Activated naive CD8-positive, alpha-beta T cell treated with anti-CD3 and anti-CD28 coated beads, Interleukin-2, amount 10 ng/mL, durations not matched to agents 7 days and 5 days (primary cell): ENCODE measurements around the gene HTR3D. TPM values are rescaled to one million over a fixed set of nuclear protein-coding genes. Genes with fewer than 3 reads are reported as not detected.
"Not testable (repeated sequence)": the region's sequence is repeated elsewhere in the genome, so short reads cannot be mapped to it uniquely, and the experiment has no call there.

Experiments
- ATAC-seq: fragments of 150-1000 bp; cut with Tn5 transposase; one replicate; pipeline ENCODE4 v1.10.0; 2021; ENCODE audit warnings: low read depth, moderate library complexity
- POLR2A ChIA-PET: fragments of 350-600 bp; sonication (Branson Sonifier 250); formaldehyde crosslinking; loops from one replicate; lab custom pipeline; 2021; ENCODE audit warnings: antibody characterized with exemption; lab: Charles Lee
- DNase-seq: peaks from one replicate; pipeline ENCODE4 v3.0.0; 2021
- H3K27ac Mint-ChIP-seq: one replicate; pipeline ENCODE4 v1.8.0; 2022; ENCODE audit warnings: mild to moderate bottlenecking, mixed read lengths
- H3K27me3 Mint-ChIP-seq: one replicate; pipeline ENCODE4 v1.8.0; 2022; ENCODE audit warnings: mild to moderate bottlenecking, moderate library complexity, mixed read lengths
- H3K36me3 Mint-ChIP-seq: one replicate; pipeline ENCODE4 v1.8.0; 2021; ENCODE audit warnings: mild to moderate bottlenecking, mixed read lengths
- H3K4me1 Mint-ChIP-seq: one replicate; pipeline ENCODE4 v1.8.0; 2021; ENCODE audit warnings: mixed read lengths
- H3K4me3 Mint-ChIP-seq: one replicate; pipeline ENCODE4 v1.8.0; 2022; ENCODE audit warnings: mild to moderate bottlenecking, moderate library complexity, mixed read lengths
- H3K9me3 Mint-ChIP-seq: one replicate; pipeline ENCODE4 v1.8.0; 2021; ENCODE audit warnings: mixed read lengths
- total RNA-seq, 2 experiments: library from RNA; stranded (reverse); gene quantifications; one replicate each; pipeline ENCODE4 v1.2.3, GENCODE V29; 2021

HTR3D gene
- total RNA-seq, 2 experiments from 2014 or later: not detected

DNA sequence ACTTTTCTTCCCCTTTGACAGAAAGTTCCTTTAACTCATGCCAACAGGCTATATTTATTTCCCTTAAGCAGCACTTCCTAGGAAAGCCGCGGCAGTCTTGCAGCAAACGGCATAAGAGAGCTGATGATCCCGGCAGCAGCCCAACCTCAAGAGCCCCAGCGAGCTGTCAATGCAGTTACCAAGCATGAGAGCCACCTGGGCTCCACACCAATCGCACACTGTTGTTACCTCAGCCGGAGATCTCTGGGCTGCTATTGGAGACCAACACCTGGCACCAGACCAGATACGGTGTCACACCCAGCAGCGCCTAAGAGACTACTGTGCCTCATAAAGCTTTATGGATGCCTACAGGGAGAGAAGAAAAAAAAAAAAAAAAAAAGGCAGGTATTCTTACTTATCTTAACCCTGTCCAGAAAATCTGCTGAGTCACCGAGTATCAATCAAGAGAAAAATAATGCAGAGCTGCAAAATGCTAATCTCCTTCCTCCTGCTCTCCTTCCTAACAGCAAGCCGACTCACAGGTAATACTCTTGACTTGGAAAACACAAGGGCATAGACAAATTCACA is 25.5 kb upstream of the HTR3D start:
- Mint-ChIP-seq H3K36me3 (peaks cover 9% of the 10 kb centered on the region), H3K27me3 (no peaks in the 10 kb centered on the region), H3K4me3 (no peak overlapping the region), H3K9me3 (no peaks in the 10 kb centered on the region), H3K27ac (no peak overlapping the region), H3K4me1 (peaks cover 10% of the 10 kb centered on the region)
- ATAC-seq (peak; percentile 66), DNase-seq (no peak)
- POLR2A ChIA-PET: interaction anchor here (0.7 to 1.0 kb wide), 2 partner anchors 12 to 14 kb away, joined by 3 to 5 read pairs; partner anchors contain the start of gene ABCC5

DNA sequence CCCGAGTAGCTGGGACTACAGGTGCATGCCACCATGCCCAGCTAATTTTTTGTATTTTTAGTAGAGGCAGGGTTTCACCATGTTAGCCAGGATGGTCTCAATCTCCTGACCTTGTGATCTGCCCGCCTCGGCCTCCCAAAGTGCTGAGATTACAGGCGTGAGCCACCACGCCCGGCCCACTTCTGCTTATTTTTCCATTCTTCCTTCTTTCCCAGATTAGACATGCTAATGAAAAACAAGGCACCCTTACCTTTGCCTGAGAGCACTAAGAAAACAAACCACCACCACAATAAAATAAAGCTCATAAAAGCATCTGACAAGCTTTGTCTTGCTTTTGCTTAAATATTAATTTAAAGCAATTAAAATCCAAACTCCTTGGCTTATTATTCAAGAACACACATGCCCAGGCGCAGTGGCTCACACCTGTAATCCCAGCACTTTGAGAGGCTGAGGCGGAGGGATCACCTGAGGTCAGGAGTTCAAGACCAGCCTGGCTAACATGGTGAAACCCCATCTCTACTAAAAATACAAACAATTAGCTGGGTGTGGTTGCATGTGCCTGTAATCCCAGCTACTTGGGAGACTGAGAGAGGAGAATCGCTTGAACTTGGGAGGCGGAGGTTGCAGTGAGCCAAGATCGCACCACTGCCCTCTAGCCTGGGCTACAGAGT is 24.3 kb upstream of the HTR3D start:
- H3K4me3 Mint-ChIP-seq, POLR2A ChIA-PET: not testable (repeated sequence)

DNA sequence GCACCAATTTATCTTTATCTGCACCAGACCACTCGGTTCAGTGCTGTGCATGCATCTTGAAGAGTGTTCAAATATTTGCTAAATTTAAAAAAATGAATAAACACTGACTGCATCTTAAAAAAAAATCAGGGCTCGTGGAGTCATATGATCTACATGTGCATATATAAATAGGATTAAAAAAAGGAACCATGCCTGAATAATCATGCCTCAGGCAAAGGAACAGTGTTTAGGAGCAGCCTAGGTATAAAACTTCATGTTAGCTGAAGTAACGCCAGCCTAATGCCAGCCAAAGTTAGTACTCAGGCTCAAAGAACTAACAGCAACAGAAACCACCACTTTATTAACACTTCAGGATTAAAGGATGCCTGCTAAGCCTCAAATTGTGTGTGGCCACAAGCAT is 23.4 kb upstream of the HTR3D start:
- H3K4me1 Mint-ChIP-seq: peaks cover 10% of the 10 kb centered on the region
- no peak overlapping the region for H3K27ac Mint-ChIP-seq
- no peak overlapping the region for H3K4me3 Mint-ChIP-seq
- H3K27me3 Mint-ChIP-seq: no peaks in the 10 kb centered on the region
- POLR2A ChIA-PET: no interaction called here
- peaks cover 10% of the 10 kb centered on the region for H3K36me3 Mint-ChIP-seq
- ATAC-seq (no peak), DNase-seq (no peak)
- H3K9me3 Mint-ChIP-seq: no peaks in the 10 kb centered on the region

More for the DNA sequence above, 24.3 kb upstream of the HTR3D start:
- not testable (repeated sequence) for DNase-seq, H3K27ac Mint-ChIP-seq, ATAC-seq, H3K9me3 Mint-ChIP-seq, H3K27me3 Mint-ChIP-seq
- peaks cover 10% of the 10 kb centered on the region for H3K36me3 Mint-ChIP-seq
- peaks cover 10% of the 10 kb centered on the region for H3K4me1 Mint-ChIP-seq

DNA sequence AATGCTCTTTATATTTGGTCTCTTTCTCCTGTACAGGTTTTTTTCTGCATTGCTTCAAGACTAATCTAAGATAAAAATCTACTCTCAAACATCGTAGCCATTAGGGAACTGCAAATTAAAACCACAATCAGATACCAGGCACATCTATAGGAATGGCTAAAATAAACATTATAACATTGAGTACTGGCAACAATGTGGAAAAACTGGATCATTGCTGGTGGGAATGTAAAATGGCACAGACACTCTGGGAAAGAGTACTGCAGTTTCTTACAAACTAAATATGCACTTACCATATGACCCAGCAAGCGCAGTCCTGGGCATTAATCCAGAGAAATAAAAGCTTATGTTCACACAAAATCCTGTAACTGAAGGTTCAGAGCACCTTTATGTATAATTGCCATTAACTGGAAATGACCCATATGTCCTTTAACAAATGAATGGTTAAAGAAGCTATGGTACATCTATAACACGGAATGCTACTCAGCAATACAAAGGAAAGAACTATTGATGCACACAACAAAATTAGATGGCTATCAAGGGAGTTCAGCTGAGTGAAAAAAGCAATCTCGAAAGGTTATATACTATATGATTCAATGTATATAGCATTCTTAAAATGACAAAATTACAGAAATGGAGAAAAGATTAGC is 20.2 kb upstream of the HTR3D start:
- Mint-ChIP-seq H3K27ac (no peak overlapping the region), H3K4me3 (no peak overlapping the region), H3K9me3 (no peaks in the 10 kb centered on the region), H3K36me3 (peaks cover 7% of the 10 kb centered on the region), H3K27me3 (no peaks in the 10 kb centered on the region), H3K4me1 (peaks cover 11% of the 10 kb centered on the region)
- POLR2A ChIA-PET: no interaction called here
- ATAC-seq (no peak), DNase-seq (no peak)

DNA sequence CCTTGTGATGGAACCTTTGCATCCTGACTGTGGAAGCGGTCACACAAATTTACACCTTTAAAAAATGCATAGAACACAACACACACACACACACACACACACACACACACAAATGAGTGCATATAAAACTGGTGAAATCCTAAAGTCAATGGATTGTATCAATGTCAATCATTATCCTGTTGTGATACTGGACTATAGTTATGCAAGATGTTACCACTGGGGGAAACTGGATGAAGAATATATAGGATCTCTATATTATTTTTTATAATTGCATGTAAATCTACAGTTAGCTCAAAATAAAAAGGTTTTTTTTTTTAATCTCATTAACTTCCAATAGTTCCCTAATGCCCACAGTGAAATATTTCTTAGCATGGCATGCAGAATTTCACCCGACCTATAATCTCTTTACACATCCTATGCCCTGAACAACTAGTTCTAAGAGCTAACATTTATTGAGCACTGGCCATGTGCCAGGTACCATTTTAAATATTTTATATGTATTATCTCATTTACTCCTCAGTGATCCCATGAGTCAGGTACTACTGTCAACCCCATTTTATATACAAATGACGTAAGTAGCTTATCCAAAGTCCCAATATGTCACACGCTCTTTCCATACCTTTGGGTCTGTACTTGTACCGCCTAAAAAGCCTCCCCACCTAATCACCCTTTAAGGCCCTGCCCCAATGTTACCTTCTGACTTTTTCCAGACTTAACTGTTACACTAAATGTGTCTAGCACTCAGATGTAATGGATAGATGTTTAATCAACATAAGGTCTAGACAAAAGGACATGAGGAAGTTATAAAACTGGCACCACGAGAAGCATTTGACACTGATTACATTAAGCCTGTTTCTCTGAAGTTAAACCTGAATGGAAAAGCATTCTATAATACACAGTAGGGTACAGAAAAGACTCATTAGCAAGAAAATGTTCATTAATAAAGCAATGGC is 19.3 kb upstream of the HTR3D start:
- no peak overlapping the region for H3K27ac Mint-ChIP-seq
- no peak for ATAC-seq

DNA sequence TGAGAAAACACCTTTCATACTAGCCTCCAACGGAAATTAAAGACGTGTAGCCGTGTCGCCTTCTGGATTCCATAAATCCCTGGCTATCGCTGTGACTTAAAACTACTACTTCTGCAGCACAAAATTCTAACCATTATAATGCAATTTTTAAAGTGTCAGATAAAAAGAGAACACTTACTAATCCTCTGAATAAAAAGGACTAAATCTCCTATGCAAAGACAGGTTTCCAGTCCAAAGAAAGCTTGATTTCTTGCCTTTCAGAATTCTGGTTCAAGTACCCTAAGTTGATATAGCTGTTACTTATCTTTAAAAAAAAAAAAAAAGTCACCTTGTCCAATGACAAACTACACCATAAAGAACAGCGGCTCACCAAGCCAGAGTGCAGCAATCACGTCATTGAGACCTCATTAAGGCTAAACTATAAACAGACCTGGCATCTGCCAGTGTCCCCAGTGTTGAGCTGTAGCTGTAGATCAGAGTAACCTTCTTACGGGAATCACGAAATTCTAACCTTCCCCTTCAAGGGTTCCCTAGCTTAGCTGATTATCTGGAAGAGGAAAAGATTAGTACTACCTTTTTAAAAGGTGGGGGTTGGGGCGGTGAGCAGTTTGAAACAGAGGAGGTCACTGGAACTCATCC is 16.0 kb upstream of the HTR3D start:
- Mint-ChIP-seq H3K4me1 (peaks cover 18% of the 10 kb centered on the region), H3K36me3 (peaks cover 4% of the 10 kb centered on the region), H3K4me3 (no peak overlapping the region), H3K9me3 (no peaks in the 10 kb centered on the region), H3K27me3 (peaks cover 6% of the 10 kb centered on the region), H3K27ac (no peak overlapping the region)
- DNase-seq: no peak
- ATAC-seq: no peak
- POLR2A ChIA-PET: no interaction called here

More for the DNA sequence above, 19.3 kb upstream of the HTR3D start:
- no peak for DNase-seq
- no peaks in the 10 kb centered on the region for H3K27me3 Mint-ChIP-seq
- H3K9me3 Mint-ChIP-seq: no peaks in the 10 kb centered on the region
- H3K4me1 Mint-ChIP-seq: peaks cover 14% of the 10 kb centered on the region
- H3K4me3 Mint-ChIP-seq: no peak overlapping the region
- H3K36me3 Mint-ChIP-seq: peaks cover 6% of the 10 kb centered on the region
- POLR2A ChIA-PET: no interaction called here

DNA sequence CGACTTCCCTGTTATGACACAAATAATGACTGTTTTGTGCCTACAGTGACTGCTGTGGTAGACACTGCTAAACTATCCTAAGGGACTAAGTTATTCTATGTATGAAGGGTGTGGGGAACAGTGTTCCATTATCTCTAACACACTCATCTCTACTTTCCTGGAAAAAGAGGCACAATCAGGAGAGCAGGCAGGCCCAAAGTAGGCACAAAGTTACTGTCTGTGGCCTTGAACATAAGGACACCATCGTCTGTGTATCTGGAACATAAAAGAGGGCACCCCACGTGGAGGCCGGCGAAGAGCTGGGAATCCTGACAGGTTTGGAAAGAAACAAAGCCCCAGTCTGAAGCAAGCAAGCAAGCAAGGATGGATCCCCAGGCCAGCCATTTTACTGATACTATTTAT is 15.4 kb upstream of the HTR3D start:
- no peak overlapping the region for H3K27ac Mint-ChIP-seq
- DNase-seq (no peak), ATAC-seq (no peak)
- H3K9me3 Mint-ChIP-seq: no peaks in the 10 kb centered on the region
- POLR2A ChIA-PET: no interaction called here
- H3K4me3 Mint-ChIP-seq: peak overlapping the region; percentile 33
- H3K27me3 Mint-ChIP-seq: peaks cover 9% of the 10 kb centered on the region
- peaks cover under 1% of the 10 kb centered on the region for H3K36me3 Mint-ChIP-seq
- peaks cover 18% of the 10 kb centered on the region for H3K4me1 Mint-ChIP-seq

DNA sequence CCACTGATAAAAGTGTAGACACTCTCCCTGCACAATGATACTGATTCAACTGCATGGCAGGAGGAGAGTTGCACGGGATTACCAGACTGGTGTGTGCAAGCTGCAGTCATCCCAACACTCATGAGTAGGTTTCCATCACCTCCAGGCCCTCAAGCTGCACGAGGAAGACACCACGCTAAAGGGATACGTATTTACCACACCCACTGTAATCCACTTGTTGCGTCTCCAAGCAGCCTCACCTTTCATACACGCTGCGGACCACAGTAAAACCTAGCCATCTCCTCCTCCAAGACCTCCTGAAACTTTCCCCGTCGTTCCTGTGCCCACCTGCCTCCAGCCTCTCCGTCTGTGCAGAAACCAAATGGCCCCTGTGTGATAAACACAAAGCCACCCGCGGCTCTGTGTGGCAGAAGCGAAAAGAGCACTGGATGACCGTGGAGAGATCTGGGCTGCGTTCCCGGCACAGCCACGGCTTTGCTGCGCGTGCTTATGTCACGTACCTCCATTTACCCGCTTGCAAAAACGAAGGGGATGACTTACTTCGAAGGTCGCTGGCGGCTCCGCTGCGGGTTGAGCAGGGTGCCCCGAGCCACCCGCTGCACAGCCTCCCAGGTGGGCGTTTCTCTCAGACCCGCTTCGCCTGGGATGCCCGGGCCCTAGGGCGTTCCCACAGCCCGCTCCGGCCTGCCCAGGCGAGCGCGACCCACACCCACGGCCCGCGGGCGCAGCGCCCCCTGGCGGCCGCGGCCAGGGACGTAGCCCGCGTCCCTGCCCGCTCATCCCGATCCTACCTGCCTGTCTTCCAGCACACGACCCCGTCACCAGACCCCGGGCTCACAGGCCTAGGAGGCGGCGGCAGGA is 14.5 kb upstream of the HTR3D start:
- peak overlapping the region; percentile 98 for H3K4me3 Mint-ChIP-seq
- H3K27me3 Mint-ChIP-seq: peaks cover 10% of the 10 kb centered on the region
- DNase-seq (peak; percentile 79), ATAC-seq (peak; percentile 68)
- H3K4me1 Mint-ChIP-seq: peaks cover 18% of the 10 kb centered on the region
- no peaks in the 10 kb centered on the region for H3K9me3 Mint-ChIP-seq
- H3K36me3 Mint-ChIP-seq: no peaks in the 10 kb centered on the region
- H3K27ac Mint-ChIP-seq: peak overlapping the region; percentile 86
- POLR2A ChIA-PET: no interaction called here

DNA sequence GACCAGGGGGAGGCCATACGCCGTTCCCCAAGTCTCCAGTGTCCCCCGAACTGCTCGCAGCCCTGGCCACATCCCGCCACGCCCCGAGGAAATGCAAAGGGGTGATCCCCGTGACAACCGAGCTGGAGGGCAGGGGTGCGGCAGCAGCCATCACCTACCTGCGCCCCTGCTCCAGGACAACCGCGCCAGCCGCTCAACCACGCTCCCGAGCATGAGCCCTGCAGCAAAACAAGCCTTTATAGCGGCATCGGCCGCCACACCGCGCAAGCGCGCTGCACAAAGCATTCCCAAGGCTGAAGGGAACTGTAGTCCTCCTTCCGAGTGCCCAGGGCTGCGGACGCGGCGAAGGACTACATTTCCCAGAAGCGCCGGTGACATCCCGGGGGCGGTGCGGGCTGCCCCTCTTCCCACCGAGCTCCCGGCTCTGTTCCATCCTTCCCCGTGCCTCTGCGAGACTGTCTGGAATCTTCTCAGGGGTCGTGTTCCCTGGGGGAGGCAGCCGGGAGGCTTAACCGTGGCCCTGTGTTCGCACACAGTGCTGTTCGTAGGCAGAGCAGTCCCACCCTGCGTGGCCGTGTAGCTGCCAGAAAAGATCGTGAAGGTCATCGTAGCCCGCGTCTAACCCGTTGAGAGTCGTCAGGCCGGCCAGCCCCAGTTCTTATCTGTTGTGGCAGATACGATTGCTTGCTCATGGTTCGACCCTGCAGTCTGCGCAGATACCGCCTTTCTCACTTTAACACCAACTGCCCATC is 13.7 kb upstream of the HTR3D start, which contains the start of gene ABCC5:
ABCC5 (minus strand) TSS at position 213 of the 752 bp plus-strand sequence. CDS start 3,492 bp downstream, outside the sequence.
- peak; percentile 84 for DNase-seq
- peak within 1 kb of the TSS; percentile 86 for H3K27ac Mint-ChIP-seq
- H3K9me3 Mint-ChIP-seq: no peaks in the 10 kb centered on the region
- H3K36me3 Mint-ChIP-seq: no peaks in the 10 kb centered on the region
- POLR2A ChIA-PET: interaction anchor here (1.0 kb wide), 1 partner anchor 12 kb away, joined by 3 read pairs; no protein-coding TSS in a partner anchor
- H3K27me3 Mint-ChIP-seq: peaks cover 11% of the 10 kb centered on the region
- peak; percentile 96 for ATAC-seq
- H3K4me3 Mint-ChIP-seq: peak within 1 kb of the TSS; percentile 98
- peaks cover 20% of the 10 kb centered on the region for H3K4me1 Mint-ChIP-seq

DNA sequence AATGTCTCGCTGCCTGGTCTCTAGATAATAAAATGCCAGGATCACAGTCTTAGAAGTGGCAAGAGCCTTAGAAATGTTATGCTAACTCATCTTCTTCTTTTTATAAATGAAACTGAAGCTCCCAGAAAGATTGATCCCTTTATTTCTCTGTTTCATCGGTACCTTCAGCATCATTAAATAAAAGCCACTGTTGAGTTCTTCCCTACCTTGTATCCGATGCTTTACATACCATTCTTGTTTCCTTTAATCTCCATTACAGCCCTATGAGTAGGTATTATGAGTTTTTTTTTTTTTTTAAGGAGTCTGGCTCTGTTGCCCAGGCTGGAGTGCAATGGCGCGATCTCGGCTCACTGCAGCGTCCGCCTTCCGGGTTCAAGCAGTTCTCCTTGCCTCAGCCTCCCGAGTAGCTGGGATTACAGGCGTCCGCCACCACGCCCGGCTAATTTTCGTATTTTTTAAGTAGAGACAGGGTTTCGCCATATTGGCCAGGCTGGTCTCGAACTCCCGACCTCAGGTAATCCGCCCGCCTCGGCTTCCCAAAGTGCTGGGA is 13.0 kb upstream of the HTR3D start:
- peaks cover 14% of the 10 kb centered on the region for H3K27me3 Mint-ChIP-seq
- no peaks in the 10 kb centered on the region for H3K36me3 Mint-ChIP-seq
- peak overlapping the region; percentile 86 for H3K27ac Mint-ChIP-seq
- DNase-seq (no peak), ATAC-seq (no peak)
- no peaks in the 10 kb centered on the region for H3K9me3 Mint-ChIP-seq
- H3K4me3 Mint-ChIP-seq: peak overlapping the region; percentile 98
- H3K4me1 Mint-ChIP-seq: peaks cover 20% of the 10 kb centered on the region
- POLR2A ChIA-PET: interaction anchor here (1.0 kb wide), 1 partner anchor 12 kb away, joined by 3 read pairs; no protein-coding TSS in a partner anchor

DNA sequence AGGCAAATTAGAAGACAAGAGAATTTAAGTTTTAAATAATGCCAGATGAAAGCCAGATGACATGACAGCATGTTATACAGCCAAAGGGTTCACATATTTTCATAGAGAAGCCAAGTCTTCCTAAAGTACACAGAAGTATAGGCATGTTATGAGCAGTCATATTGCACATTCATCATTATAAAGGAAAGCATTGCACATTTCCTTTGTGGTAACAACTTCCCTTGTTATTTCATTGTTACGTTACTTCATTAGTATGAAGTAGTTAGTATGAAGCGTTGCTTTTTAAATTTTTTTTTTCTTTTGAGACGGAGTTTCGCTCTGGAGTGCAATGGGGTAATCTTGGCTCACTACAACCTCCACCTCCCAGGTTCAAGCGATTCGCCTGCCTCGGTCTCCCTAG is 9.2 kb upstream of the HTR3D start:
- H3K36me3 Mint-ChIP-seq: no peaks in the 10 kb centered on the region
- peaks cover 14% of the 10 kb centered on the region for H3K27me3 Mint-ChIP-seq
- H3K27ac Mint-ChIP-seq: no peak overlapping the region
- no peaks in the 10 kb centered on the region for H3K9me3 Mint-ChIP-seq
- no peak for ATAC-seq
- POLR2A ChIA-PET: no interaction called here
- H3K4me3 Mint-ChIP-seq: no peak overlapping the region
- DNase-seq: no peak
- peaks cover 6% of the 10 kb centered on the region for H3K4me1 Mint-ChIP-seq
